K562 (cell line): ENCODE results near the gene ISYNA1. TPM values are rescaled to one million over a fixed set of nuclear protein-coding genes. Genes with fewer than 3 reads are reported as not detected.

Experiments
- CBX1 ChIP-seq: sonication (generic); IDR thresholded peaks from 2 replicates; pipeline ENCODE4 v1.6.1; 2016; ENCODE audit warnings: antibody characterized with exemption, low read depth, mild to moderate bottlenecking
- CTCFL ChIP-seq: IDR thresholded peaks from 2 replicates; pipeline ENCODE4 v1.6.1; 2011; ENCODE audit warnings: borderline replicate concordance, low read depth, mild to moderate bottlenecking, moderate library complexity, low read length; ENCODE audit not compliant: insufficient read depth, poor library complexity, severe bottlenecking
- DACH1 ChIP-seq: fragments of 450-650 bp; IDR thresholded peaks from 2 replicates; pipeline ENCODE4 v1.6.1; 2018; ENCODE audit not compliant: partially characterized antibody
- DEAF1 ChIP-seq: fragments of 450-650 bp; formaldehyde crosslinking; IDR thresholded peaks from 2 replicates; pipeline ENCODE4 v1.4.0; 2020; ENCODE audit warnings: mild to moderate bottlenecking, moderate library complexity
- ELF2 ChIP-seq: fragments of 250-450 bp; sonication (Bioruptor Pico); IDR thresholded peaks from 2 replicates; pipeline ENCODE4 v1.5.0; 2021; ENCODE audit warnings: mild to moderate bottlenecking
- ETV6 ChIP-seq, 3 experiments: fragments of 150-350 bp in 1 of 3; sonication (generic) in 1 of 3; formaldehyde crosslinking in 1 of 3; IDR thresholded peaks; 2 replicates each; pipeline versions ENCODE4 v1.6.1 to v1.8.0; 2014 to 2022; ENCODE audit warnings: borderline replicate concordance in 2 of 3, low read depth in 2 of 3, antibody characterized with exemption in 1 of 3, low read length in 1 of 3, mild to moderate bottlenecking in 1 of 3, missing genetic modification reagents in 1 of 3
- FOXK2 ChIP-seq, 2 experiments: fragments of 450-650 bp; IDR thresholded peaks in 1 of 2; conservative IDR thresholded peaks in 1 of 2; 2 replicates each; pipeline ENCODE4 v1.6.1; 2016; ENCODE audit warnings: low read depth in 2 of 2, mild to moderate bottlenecking in 1 of 2
- GTF2F1 ChIP-seq: IDR thresholded peaks from 2 replicates; pipeline ENCODE4 v1.6.1; 2011; ENCODE audit warnings: low read depth, low read length, improper control_type of control experiment
- HMGXB4 ChIP-seq: sonication (generic); formaldehyde crosslinking; IDR thresholded peaks from 2 replicates; pipeline ENCODE4 v1.8.1; 2023; ENCODE audit warnings: mild to moderate bottlenecking, missing genetic modification reagents
- PYGO2 ChIP-seq: fragments of 450-650 bp; IDR thresholded peaks from 2 replicates; pipeline ENCODE4 v1.6.1; 2016; ENCODE audit warnings: mild to moderate bottlenecking, missing genetic modification characterization, moderate library complexity, missing compliant biosample characterization
- RAD21 ChIP-seq, 2 experiments: fragments of 250-450 bp in 1 of 2; fragments of 450-650 bp in 1 of 2; sonication (Bioruptor Pico) in 1 of 2; formaldehyde crosslinking in 1 of 2; IDR thresholded peaks in 1 of 2; conservative IDR thresholded peaks in 1 of 2; 2 replicates each; pipeline versions ENCODE4 v1.4.0 to v1.8.0; 2020 to 2022; ENCODE audit warnings: mild to moderate bottlenecking in 2 of 2, moderate library complexity in 1 of 2
- RBM22 ChIP-seq: fragments of 200-400 bp; formaldehyde crosslinking; IDR thresholded peaks from 2 replicates; pipeline ENCODE4 v1.6.1; 2018; ENCODE audit warnings: low read length, low read depth; ENCODE audit not compliant: poor library complexity, severe bottlenecking
- RHOXF2B ChIP-seq: fragments of 250-450 bp; sonication (Bioruptor Pico); conservative IDR thresholded peaks from 2 replicates; pipeline ENCODE4 v1.5.1; 2021
- SIN3A ChIP-seq, 2 experiments: fragments of 150-350 bp in 1 of 2; IDR thresholded peaks; 2 replicates each; pipeline ENCODE4 v1.6.1; 2011 to 2016; ENCODE audit warnings: borderline replicate concordance in 2 of 2, low read depth in 2 of 2, low read length in 2 of 2, mild to moderate bottlenecking in 2 of 2, moderate library complexity in 2 of 2; ENCODE audit not compliant: control insufficient read depth in 1 of 2
- SRSF9 ChIP-seq: fragments of 200-400 bp; formaldehyde crosslinking; IDR thresholded peaks from 2 replicates; pipeline ENCODE4 v1.6.1; 2017; ENCODE audit warnings: low read depth, low read length, borderline replicate concordance
- TEAD2 ChIP-seq: fragments of 450-650 bp; IDR thresholded peaks from 2 replicates; pipeline ENCODE4 v1.6.1; 2016; ENCODE audit warnings: missing genetic modification characterization, control low read depth, missing compliant biosample characterization
- ZFP30 ChIP-seq: fragments of 250-450 bp; sonication (Bioruptor Pico); IDR thresholded peaks from 2 replicates; pipeline ENCODE4 v1.8.0; 2022; ENCODE audit warnings: moderate library complexity, mild to moderate bottlenecking, inconsistent platforms, borderline replicate concordance
- ZNF639 ChIP-seq, 2 experiments: fragments of 200-800 bp in 1 of 2; sonication (Bioruptor generic) in 1 of 2; sonication (generic) in 1 of 2; formaldehyde crosslinking in 1 of 2; IDR thresholded peaks in 1 of 2; conservative IDR thresholded peaks in 1 of 2; 2 replicates each; pipeline versions ENCODE4 v1.5.0 to v1.6.1; 2016 to 2020; ENCODE audit warnings: missing compliant biosample characterization in 1 of 2, missing genetic modification characterization in 1 of 2, missing genetic modification reagents in 1 of 2
- ZNF77 ChIP-seq: fragments of 250-450 bp; sonication (Bioruptor Pico); IDR thresholded peaks from 2 replicates; pipeline ENCODE4 v1.5.0; 2020
- ZSCAN29 ChIP-seq: fragments of 450-650 bp; IDR thresholded peaks from 2 replicates; pipeline ENCODE4 v1.6.1; 2017
- polyA plus RNA-seq, 8 experiments: library from polyadenylated mRNA; depleted of rRNA in 4 of 8; stranded (reverse) in 5 of 8; unstranded in 3 of 8; fragments of >200 nt; fragmentation: Nextera tagmentation in 2 of 8; fragmentation: Illumina TruSeq in 1 of 8; extraction: Ambion mirVana in 2 of 8; extraction: Trizol in 1 of 8; gene quantifications; 2 replicates each; pipeline versions ENCODE4 v1.2.1 to v1.2.3, GENCODE V29; 2011 to 2014; ENCODE audit warnings: inconsistent platforms in 1 of 8, missing spikeins in 1 of 8
- total RNA-seq, 7 experiments: library from RNA; depleted of rRNA in 6 of 7; stranded (reverse); fragments of >200 nt in 6 of 7; fragmentation: Illumina TruSeq in 2 of 7; extraction: Trizol in 2 of 7; gene quantifications; 2 replicates each; pipeline versions ENCODE4 v1.2.1 to v1.2.3, GENCODE V29; 2011 to 2021; ENCODE audit warnings: low replicate concordance in 1 of 7

The ISYNA1 gene
- total and polyA plus RNA-seq, 9 of the 15 experiments (the other 6 are each of a cell fraction or from before 2014, with no cell fraction given): 21.8 to 460 (median 93.2) TPM

- TF ChIP-seq HMGXB4 (CRISPR knock-in tag) (no peak), CBX1 (no peak), ELF2 (0 out of 2 replicates have a peak, but pooled peaks have one; percentile 55), SIN3A (IDR thresholded peaks at IDR 0.05; ENCODE audit: borderline replicate concordance in 2 of 2, control insufficient read depth in 1 of 2, low read depth in 2 of 2, low read length in 2 of 2) (no peak), GTF2F1 (no peak), ZNF77 (CRISPR knock-in tag) (no peak), ZFP30 (CRISPR knock-in tag) (no peak), ZNF639 (CRISPR knock-in tag; conservative IDR thresholded peaks at IDR 0.05 in 1 of 2, IDR thresholded peaks at IDR 0.05 in 1 of 2) (peak in 1 of 2 experiments; percentile 56; a peak in 1 of 4 replicates), RAD21 (CRISPR knock-in tag; conservative IDR thresholded peaks at IDR 0.05 in 1 of 2, IDR thresholded peaks at IDR 0.05 in 1 of 2) (peak; percentile 58 to 61), RBM22 (no peak), TEAD2 (tag) (no peak), PYGO2 (tag) (no peak), ZSCAN29 (no peak), SRSF9 (no peak), CTCFL (no peak), DEAF1 (CRISPR knock-in tag) (0 out of 2 replicates have a peak, but pooled peaks have one; percentile 11), ETV6 (IDR thresholded peaks at IDR 0.05; ENCODE audit: borderline replicate concordance in 1 of 2, low read depth in 2 of 2, low read length in 1 of 2) (peak in 1 of 2 experiments; percentile 41; a peak in 1 of 4 replicates), ETV6 (CRISPR knock-in tag; IDR thresholded peaks at IDR 0.05; ENCODE audit: borderline replicate concordance) (no peak), FOXK2 (conservative IDR thresholded peaks at IDR 0.05 in 1 of 2, IDR thresholded peaks at IDR 0.05 in 1 of 2; ENCODE audit: low read depth in 2 of 2) (peak in 1 of 2 experiments; percentile 25; a peak in 2 of 4 replicates), RHOXF2B (no peak), DACH1 (no peak)
Observed at GRCh38 chr19:18401580-18402112, 36.3 kb downstream of the ISYNA1 start (continued).
